ENCODE data around the gene KIAA0753. TPM values are rescaled to one million over a fixed set of nuclear protein-coding genes. Genes with fewer than 3 reads are reported as not detected.

Gene KIAA0753
- total and polyA plus RNA-seq, 10 of the 15 experiments (the other 5 are each of a cell fraction or from before 2014, with no cell fraction given): 2.2 to 15.2 (median 7.7) TPM

- BruUV-seq (replicated peaks): no TSS peak
- 40% methylated on average over 15 of the region's 15 CpGs for WGBS (ENCODE audit: insufficient coverage, insufficient replicate concordance, low lambda C conversion rate, missing lambda C conversion rate)
- Histone ChIP-seq H3K9ac (ENCODE audit: control insufficient read depth, insufficient read depth, low read length) (peak overlapping the region; percentile 84), H4K20me1 (ENCODE audit: control insufficient read depth, insufficient read depth) (no peaks in the 10 kb centered on the region), H3K4me2 (ENCODE audit: control insufficient read depth, insufficient read depth) (peak overlapping the region; percentile 88), H3K9me3 (replicated peaks; ENCODE audit: control insufficient read depth, insufficient read depth, low read length) (no peaks in the 10 kb centered on the region), H3K4me1 (ENCODE audit: control insufficient read depth, insufficient read depth, low read length) (peaks cover 11% of the 10 kb centered on the region; the same call in 1 of the 2 replicates), H3K27me3 (replicated peaks in 1 of 2; ENCODE audit: control insufficient read depth in 2 of 2, insufficient read depth in 2 of 2, low read length in 1 of 2) (no peaks in the 10 kb centered on the region), H3K36me3 (ENCODE audit: control insufficient read depth in 2 of 2, insufficient read depth in 2 of 2, low read length in 1 of 2) (peaks cover 0 to 12% of the 10 kb centered on the region in 2 experiments; a peak in 1 of 4 replicates), H3K27ac (ENCODE audit: control insufficient read depth, insufficient read depth) (peak overlapping the region; percentile 83), H2AFZ (ENCODE audit: control insufficient read depth, low read depth, low read length) (no peak overlapping the region), H3K4me3 (peak overlapping the region; percentile 87), H3K79me2 (ENCODE audit: control insufficient read depth, insufficient read depth, low read length) (peaks cover 33% of the 10 kb centered on the region)
- POLR2A ChIA-PET: interaction anchor here (0.8 to 1.4 kb wide), 3 partner anchors 11 to 52 kb away, joined by 3 to 4 read pairs (median 3); partner anchors contain the start of genes C17orf100 and MED31
- ATAC-seq: no peak
- intact Hi-C loops (cut with micrococcal nuclease; ENCODE audit: unreplicated experiment): no loop called here
- SMC1A ChIA-PET (ENCODE audit: uncharacterized antibody, unreplicated experiment): no interaction called here
- no peak for TF ChIP-seq BCLAF1 (IDR thresholded peaks at IDR 0.05)
- TF ChIP-seq, protein P1, sequence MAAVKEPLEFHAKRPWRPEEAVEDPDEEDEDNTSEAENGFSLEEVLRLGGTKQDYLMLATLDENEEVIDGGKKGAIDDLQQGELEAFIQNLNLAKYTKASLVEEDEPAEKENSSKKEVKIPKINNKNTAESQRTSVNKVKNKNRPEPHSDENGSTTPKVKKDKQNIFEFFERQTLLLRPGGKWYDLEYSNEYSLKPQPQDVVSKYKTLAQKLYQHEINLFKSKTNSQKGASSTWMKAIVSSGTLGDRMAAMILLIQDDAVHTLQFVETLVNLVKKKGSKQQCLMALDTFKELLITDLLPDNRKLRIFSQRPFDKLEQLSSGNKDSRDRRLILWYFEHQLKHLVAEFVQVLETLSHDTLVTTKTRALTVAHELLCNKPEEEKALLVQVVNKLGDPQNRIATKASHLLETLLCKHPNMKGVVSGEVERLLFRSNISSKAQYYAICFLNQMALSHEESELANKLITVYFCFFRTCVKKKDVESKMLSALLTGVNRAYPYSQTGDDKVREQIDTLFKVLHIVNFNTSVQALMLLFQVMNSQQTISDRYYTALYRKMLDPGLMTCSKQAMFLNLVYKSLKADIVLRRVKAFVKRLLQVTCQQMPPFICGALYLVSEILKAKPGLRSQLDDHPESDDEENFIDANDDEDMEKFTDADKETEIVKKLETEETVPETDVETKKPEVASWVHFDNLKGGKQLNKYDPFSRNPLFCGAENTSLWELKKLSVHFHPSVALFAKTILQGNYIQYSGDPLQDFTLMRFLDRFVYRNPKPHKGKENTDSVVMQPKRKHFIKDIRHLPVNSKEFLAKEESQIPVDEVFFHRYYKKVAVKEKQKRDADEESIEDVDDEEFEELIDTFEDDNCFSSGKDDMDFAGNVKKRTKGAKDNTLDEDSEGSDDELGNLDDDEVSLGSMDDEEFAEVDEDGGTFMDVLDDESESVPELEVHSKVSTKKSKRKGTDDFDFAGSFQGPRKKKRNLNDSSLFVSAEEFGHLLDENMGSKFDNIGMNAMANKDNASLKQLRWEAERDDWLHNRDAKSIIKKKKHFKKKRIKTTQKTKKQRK (IDR thresholded peaks at IDR 0.05; ENCODE audit: low read depth, low read length): no peak
- TF ChIP-seq MTA2 (IDR thresholded peaks at IDR 0.05; ENCODE audit: low read depth): no peak
- TF ChIP-seq JUND (IDR thresholded peaks at IDR 0.05; ENCODE audit: low read depth, low read length): no peak
- no peak for TF ChIP-seq WRNIP1 (IDR thresholded peaks at IDR 0.05; ENCODE audit: borderline replicate concordance, low read depth, low read length)
- no peak for TF ChIP-seq SMAD5 (IDR thresholded peaks at IDR 0.05; ENCODE audit: low read depth)
- no peak for TF ChIP-seq SUPT20H (IDR thresholded peaks at IDR 0.05; ENCODE audit: borderline replicate concordance, control insufficient read depth, low read depth, low read length)
- no peak for TF ChIP-seq SIX5 (IDR thresholded peaks at IDR 0.05; ENCODE audit: low read depth, low read length, severe bottlenecking)
- TF ChIP-seq, protein P2, sequence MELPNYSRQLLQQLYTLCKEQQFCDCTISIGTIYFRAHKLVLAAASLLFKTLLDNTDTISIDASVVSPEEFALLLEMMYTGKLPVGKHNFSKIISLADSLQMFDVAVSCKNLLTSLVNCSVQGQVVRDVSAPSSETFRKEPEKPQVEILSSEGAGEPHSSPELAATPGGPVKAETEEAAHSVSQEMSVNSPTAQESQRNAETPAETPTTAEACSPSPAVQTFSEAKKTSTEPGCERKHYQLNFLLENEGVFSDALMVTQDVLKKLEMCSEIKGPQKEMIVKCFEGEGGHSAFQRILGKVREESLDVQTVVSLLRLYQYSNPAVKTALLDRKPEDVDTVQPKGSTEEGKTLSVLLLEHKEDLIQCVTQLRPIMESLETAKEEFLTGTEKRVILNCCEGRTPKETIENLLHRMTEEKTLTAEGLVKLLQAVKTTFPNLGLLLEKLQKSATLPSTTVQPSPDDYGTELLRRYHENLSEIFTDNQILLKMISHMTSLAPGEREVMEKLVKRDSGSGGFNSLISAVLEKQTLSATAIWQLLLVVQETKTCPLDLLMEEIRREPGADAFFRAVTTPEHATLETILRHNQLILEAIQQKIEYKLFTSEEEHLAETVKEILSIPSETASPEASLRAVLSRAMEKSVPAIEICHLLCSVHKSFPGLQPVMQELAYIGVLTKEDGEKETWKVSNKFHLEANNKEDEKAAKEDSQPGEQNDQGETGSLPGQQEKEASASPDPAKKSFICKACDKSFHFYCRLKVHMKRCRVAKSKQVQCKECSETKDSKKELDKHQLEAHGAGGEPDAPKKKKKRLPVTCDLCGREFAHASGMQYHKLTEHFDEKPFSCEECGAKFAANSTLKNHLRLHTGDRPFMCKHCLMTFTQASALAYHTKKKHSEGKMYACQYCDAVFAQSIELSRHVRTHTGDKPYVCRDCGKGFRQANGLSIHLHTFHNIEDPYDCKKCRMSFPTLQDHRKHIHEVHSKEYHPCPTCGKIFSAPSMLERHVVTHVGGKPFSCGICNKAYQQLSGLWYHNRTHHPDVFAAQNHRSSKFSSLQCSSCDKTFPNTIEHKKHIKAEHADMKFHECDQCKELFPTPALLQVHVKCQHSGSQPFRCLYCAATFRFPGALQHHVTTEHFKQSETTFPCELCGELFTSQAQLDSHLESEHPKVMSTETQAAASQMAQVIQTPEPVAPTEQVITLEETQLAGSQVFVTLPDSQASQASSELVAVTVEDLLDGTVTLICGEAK (IDR thresholded peaks at IDR 0.05; ENCODE audit: borderline replicate concordance): no peak
- DNase-seq (ENCODE audit: low read depth, low spot score): no peak
- in situ Hi-C loops (cut with MboI): no loop called here
- RAD21 ChIA-PET (ENCODE audit: unreplicated experiment): interaction anchor here (0.7 to 1.1 kb wide), 2 partner anchors 11 to 166 kb away, joined by 3 to 4 read pairs; no protein-coding TSS in a partner anchor
- CTCF ChIA-PET: interaction anchor here (0.5 to 1.5 kb wide), 2 partner anchors 10 to 817 kb away, joined by 3 to 5 read pairs; no protein-coding TSS in a partner anchor
- FAIRE-seq: no peak
These were observed 1.4 kb downstream of the KIAA0753 start for GRCh38 chr17:6639014-6639585.
